Transverse colon (tissue), 4 donors: ENCODE results near the gene PDCD1. TPM values are rescaled to one million over a fixed set of nuclear protein-coding genes. Genes with fewer than 3 reads are reported as not detected.

ENCODE experiments used
- DNase-seq: peaks from one replicate; pipeline ENCODE4 v3.0.0-alpha.2; 2019
- H3K27ac ChIP-seq, 4 donors: fragments of 200-600 bp; sonication (generic); 2 replicates each; pipeline ENCODE4 v1.5.1; 2016 to 2018; ENCODE audit warnings: inconsistent platforms in 4 of 4
- H3K27me3 ChIP-seq: fragments of 200-600 bp; sonication (generic); 2 replicates; pipeline ENCODE4 v1.5.1; 2017; ENCODE audit warnings: inconsistent platforms
- H3K36me3 ChIP-seq, 4 donors: fragments of 200-600 bp; sonication (generic); 2 replicates each; pipeline ENCODE4 v1.5.1; 2017 to 2019; ENCODE audit warnings: inconsistent platforms in 4 of 4
- H3K4me1 ChIP-seq, 4 donors: fragments of 200-600 bp; sonication (generic); 2 replicates each; pipeline ENCODE4 v1.5.1; 2017 to 2020; ENCODE audit warnings: inconsistent platforms in 4 of 4
- H3K4me3 ChIP-seq, 4 donors: fragments of 200-600 bp; sonication (generic); 1 replicate in 1 of 4; 2 replicates in 3 of 4; pipeline versions ENCODE4 v1.5.1 to v1.6.1; 2017 to 2019; ENCODE audit warnings: inconsistent platforms in 4 of 4
- H3K9me3 ChIP-seq, 2 donors: fragments of 200-600 bp; sonication (generic); 2 replicates each; pipeline ENCODE4 v1.5.1; 2017 to 2019; ENCODE audit warnings: inconsistent platforms in 2 of 2
- CTCF ChIP-seq, 5 experiments: fragments of 200-600 bp in 3 of 5; fragments of 450-650 bp in 2 of 5; sonication (generic) in 3 of 5; IDR thresholded peaks; 1 replicate in 2 of 5; 2 replicates in 3 of 5; pipeline ENCODE4 v1.5.1; 2016 to 2017; ENCODE audit warnings: antibody characterized with exemption in 5 of 5, inconsistent platforms in 3 of 5, mild to moderate bottlenecking in 2 of 5, moderate library complexity in 1 of 5
- EP300 ChIP-seq: sonication (generic); formaldehyde crosslinking; IDR thresholded peaks from one replicate; pipeline ENCODE4 v1.6.1; 2017; ENCODE audit warnings: antibody characterized with exemption, low read depth
- POLR2A ChIP-seq: fragments of 450-650 bp; IDR thresholded peaks from one replicate; pipeline ENCODE4 v1.6.1; 2016; ENCODE audit warnings: antibody characterized with exemption, mild to moderate bottlenecking, moderate library complexity
- POLR2AphosphoS5 ChIP-seq, 3 donors: sonication (generic); formaldehyde crosslinking; IDR thresholded peaks; one replicate each; pipeline ENCODE4 v1.6.1; 2016; ENCODE audit warnings: antibody characterized with exemption in 3 of 3
- WGBS, 2 donors: methylation state at CpG; one replicate each; pipeline ENCODE4 v1.1.5; 2018; ENCODE audit warnings: low coverage in 1 of 2; 5-methylcytosine and 5-hydroxymethylcytosine counted together
- in situ Hi-C, 4 donors: fragments of 200-750 bp; cut with MboI; loops; one replicate each; pipeline versions ENCODE4 v1.15.0 to v1.15.1; 2017; ENCODE audit warnings: low sequenced_read_pairs in 3 of 4, low pct_ligation_motif_present in 1 of 4, low pct_unique_long_range_greater_than_20kb in 1 of 4
- intact Hi-C: fragments of 100-400 bp; cut with DNase I; formaldehyde crosslinking; loops from one replicate; pipeline ENCODE4 v1.15.1; 2023; ENCODE audit warnings: low total_unique reads
- total RNA-seq, 4 donors: library from RNA; depleted of rRNA; stranded (reverse); fragments of >200 nt; gene quantifications; one replicate each; pipeline ENCODE4 v1.1.0, GENCODE V29; 2016

PDCD1 gene
- total RNA-seq, 4 donors from 2014 or later: 0.55 to 0.64 TPM; not detected in 2

DNA sequence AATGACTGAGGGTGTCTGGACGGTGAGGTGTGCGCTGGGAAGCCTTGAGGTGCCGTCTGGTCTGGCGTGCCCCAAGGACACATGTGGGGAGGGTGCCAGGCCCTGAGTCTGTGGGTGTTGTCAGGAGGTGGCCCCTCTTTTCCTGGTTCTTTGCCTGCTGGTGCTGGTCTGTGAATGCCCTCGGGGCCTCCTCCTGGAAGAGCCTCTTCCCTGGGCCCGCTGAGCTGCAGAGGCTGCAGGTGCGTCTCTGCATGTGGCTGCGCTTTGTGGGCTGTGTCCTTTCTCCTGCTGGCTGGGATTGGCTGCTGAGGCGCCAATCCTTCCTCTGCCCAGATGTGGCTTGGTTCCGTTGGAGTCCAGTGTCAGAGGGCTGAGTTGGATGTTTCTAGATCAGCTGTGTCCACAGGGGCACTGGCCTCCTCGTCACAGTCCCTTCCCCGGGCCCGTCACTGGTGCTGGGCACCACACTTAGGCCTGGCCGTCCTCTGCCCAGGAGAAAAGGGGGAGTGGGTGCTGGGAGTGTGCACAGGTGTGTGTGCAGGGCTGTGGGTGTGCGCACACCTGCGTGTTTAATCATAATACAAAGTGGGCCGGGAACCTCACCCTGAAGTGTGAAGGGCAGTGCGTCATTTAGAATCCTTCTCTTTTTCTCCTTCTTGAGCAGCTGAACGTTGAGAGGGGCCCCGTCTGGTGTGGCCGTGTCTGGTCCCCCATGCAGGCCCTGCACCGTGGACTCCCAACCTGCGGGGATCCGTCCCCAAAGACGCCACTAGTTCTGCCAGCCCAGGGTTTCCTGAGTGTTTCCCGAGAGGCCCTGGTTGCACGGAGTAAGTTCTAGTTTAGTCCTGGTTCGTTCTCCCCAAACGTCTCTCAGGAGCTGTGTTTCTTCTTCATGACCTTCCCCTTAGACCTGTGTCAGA is 46.4 kb upstream of the PDCD1 start:
- H3K27ac ChIP-seq: no peak overlapping the region
- DNase-seq: no peak
- TF ChIP-seq EP300: no peak
- no peak for TF ChIP-seq POLR2AphosphoS5 (IDR thresholded peaks at IDR 0.05)
- no peak for TF ChIP-seq POLR2A
- H3K36me3 ChIP-seq: no peaks in the 10 kb centered on the region
- no peaks in the 10 kb centered on the region for H3K27me3 ChIP-seq
- intact Hi-C loops: no loop called here
- H3K4me1 ChIP-seq: peaks cover 0 to 10% (median 0%) of the 10 kb centered on the region in 4 donors
- 77 to 90% methylated on average over 2 to 29 of the region's 29 CpGs for WGBS, 2 donors
- in situ Hi-C loops: no loop called here
- no peak overlapping the region for H3K4me3 ChIP-seq
- no peaks in the 10 kb centered on the region for H3K9me3 ChIP-seq

DNA sequence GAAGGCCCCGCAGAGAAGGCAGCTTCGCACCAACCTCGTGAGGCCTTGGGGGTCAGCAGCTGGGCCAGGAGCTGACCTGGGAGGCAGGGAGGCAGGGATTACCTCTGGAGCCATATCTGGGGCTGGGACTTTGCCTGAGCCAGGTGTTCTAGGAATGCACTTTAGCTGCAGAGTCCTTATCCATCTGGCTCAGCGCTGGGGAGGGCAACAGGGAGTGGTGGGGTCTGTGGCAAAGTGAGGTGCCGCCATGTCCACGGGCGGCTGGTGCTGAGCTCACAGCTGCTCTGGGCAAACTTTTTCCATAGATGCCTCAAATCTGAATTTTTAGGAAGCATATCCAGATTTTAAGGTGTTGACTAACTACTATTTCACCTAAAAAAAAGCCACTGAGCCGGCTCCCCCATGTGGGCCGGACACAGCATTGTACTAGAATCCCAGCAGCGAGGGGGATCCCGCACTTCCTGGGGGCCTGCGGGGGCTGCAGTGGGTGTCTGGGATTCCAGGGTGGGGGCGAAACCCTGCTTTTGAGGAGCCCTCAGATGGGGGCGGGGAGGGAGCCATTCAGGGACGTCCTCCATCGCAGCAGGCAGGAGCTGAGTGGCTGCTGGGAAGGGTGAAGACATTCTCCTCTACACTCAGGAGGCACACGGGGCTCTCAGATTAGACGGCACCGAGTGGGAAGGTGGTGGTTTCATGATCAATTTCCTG is 45.5 kb upstream of the PDCD1 start:
- TF ChIP-seq EP300 (no peak), POLR2AphosphoS5 (IDR thresholded peaks at IDR 0.05) (no peak), POLR2A (no peak), CTCF (IDR thresholded peaks at IDR 0.05) (no peak)
- H3K4me1 ChIP-seq: peaks cover 0 to 10% (median 0%) of the 10 kb centered on the region in 4 donors

GRCh38 chr2:241903121-241904010 is 44.7 kb upstream of the PDCD1 start:
- 96% methylated on average over 26 of the region's 40 CpGs; no CpG with 5 or more reads in 1 of the 2 donors for WGBS, 2 donors
- no peak overlapping the region for H3K27ac ChIP-seq
- no peak for DNase-seq

More for the DNA sequence above, 45.5 kb upstream of the PDCD1 start:
- 92 to 100% methylated on average over 1 to 17 of the region's 19 CpGs for WGBS, 2 donors
- no peaks in the 10 kb centered on the region for H3K9me3 ChIP-seq
- no peak for DNase-seq
- H3K4me3 ChIP-seq: no peak overlapping the region
- no peaks in the 10 kb centered on the region for H3K36me3 ChIP-seq
- H3K27ac ChIP-seq: no peak overlapping the region
- H3K27me3 ChIP-seq: no peaks in the 10 kb centered on the region
- intact Hi-C loops: no loop called here
- in situ Hi-C loops: no loop called here

More at GRCh38 chr2:241903121-241904010, 44.7 kb upstream of the PDCD1 start:
- peaks cover 0 to 10% (median 0%) of the 10 kb centered on the region in 4 donors for H3K4me1 ChIP-seq
- no peak overlapping the region for H3K4me3 ChIP-seq
- no peaks in the 10 kb centered on the region for H3K9me3 ChIP-seq
- no peaks in the 10 kb centered on the region for H3K36me3 ChIP-seq
- TF ChIP-seq EP300 (no peak), POLR2AphosphoS5 (IDR thresholded peaks at IDR 0.05) (no peak), POLR2A (no peak), CTCF (IDR thresholded peaks at IDR 0.05) (no peak)
- H3K27me3 ChIP-seq: no peaks in the 10 kb centered on the region
- intact Hi-C loops: no loop called here
- in situ Hi-C loops: no loop called here
